ENCODE results near the gene ACSM5.
"Not testable (repeated sequence)": the region's sequence is repeated elsewhere in the genome, so short reads cannot be mapped to it uniquely, and the experiment has no call there.

The ACSM5 gene

DNA sequence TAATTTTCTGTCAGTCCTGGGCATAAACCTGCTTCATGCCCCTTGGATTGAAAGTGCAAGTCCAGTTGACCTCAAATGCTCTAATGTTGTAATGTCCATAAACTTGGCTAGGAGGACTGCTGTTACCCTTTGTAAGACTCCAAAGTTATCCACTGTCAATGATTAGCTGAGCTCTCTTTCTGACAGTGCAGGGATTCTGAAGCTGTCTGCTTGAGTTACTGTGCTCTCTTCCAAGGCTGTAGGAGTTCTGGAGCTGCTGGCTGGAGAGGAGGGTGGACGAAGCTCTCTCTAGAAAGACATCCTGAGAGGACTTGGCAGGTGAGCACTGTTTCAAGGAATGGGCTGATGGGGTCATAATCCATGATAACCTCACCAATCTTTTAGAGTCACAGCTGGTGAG lies 42.0 kb downstream of the ACSM5 start, which contains the start of gene ACSM2A:
TSS of gene ACSM2A (plus strand) at position 158 of the 400 bp plus-strand sequence. CDS start 8,594 bp downstream, outside the sequence.
- not testable (repeated sequence) for DNase-seq (ENCODE audit: low read depth)

- DNase-seq (ENCODE audit: low read depth), result not testable (repeated sequence)
Measured at GRCh38 chr16:20453633-20454032, 44.3 kb downstream of the ACSM5 start.

DNA sequence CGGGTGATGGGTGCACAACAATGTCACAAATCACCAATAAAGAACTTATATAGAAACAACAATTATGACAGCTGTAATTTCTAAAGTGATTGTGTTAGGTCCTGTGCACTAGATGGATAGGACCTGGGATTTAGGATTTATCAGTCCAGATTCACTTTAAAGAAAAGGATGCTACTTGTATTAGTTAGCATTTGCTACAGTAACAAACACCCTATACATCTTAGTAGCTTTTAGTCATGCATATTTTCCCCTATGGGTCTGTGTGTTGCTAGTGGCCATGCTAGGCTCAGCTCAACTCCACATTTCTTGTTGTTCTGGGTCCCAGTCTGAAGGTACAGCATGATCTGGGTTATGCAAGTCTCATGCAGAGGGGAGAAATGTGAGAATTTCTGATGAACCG lies 49.9 kb downstream of the ACSM5 start:
- not testable (repeated sequence) for DNase-seq (ENCODE audit: low read depth)

GRCh38 chr16:20460313-20460712 lies 51.0 kb downstream of the ACSM5 start:
- not testable (repeated sequence) for DNase-seq (ENCODE audit: low read depth)

GRCh38 chr16:20468954-20469353 lies 59.6 kb downstream of the ACSM5 start:
- not testable (repeated sequence) for DNase-seq (ENCODE audit: low read depth)

DNA sequence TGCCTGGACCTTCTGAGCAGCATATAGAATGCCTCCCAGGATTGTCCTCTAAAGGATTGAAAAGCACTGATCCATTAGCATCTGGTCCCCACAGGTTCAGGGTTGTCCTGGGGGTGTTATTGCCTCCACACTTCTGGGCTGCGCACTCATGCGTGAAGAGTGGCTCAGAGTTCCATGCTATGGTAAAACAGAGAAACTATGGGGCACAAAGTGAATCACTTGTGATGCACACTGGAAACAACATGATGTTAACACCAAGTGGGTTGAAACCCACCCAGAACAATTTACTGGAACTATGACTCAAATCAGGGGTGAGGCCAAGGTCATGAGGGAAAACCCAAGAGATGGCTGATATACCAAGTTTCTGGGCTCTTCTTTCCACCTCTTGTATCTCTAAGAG lies 60.6 kb downstream of the ACSM5 start:
- DNase-seq (ENCODE audit: low read depth), result not testable (repeated sequence)

DNA sequence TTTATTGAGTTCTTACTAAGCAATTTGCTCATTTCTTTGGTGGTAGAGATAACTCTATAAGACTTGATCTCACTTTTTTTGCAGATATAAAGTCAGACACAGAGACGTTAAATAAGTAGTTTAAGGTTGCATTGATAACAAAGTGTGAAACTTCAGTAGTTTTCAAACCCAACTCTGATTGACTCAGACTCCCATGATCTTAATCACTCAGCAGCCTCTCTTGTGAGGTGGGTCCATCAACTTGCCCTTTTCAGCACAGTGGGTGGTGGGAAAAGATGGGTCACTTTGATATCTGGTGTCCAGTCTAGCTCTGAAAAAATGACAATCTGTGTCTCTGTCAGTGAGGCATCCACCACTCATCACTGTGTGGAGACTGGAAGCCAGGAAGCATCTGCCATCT lies 61.4 kb downstream of the ACSM5 start:
- DNase-seq (ENCODE audit: low read depth), result not testable (repeated sequence)

DNA sequence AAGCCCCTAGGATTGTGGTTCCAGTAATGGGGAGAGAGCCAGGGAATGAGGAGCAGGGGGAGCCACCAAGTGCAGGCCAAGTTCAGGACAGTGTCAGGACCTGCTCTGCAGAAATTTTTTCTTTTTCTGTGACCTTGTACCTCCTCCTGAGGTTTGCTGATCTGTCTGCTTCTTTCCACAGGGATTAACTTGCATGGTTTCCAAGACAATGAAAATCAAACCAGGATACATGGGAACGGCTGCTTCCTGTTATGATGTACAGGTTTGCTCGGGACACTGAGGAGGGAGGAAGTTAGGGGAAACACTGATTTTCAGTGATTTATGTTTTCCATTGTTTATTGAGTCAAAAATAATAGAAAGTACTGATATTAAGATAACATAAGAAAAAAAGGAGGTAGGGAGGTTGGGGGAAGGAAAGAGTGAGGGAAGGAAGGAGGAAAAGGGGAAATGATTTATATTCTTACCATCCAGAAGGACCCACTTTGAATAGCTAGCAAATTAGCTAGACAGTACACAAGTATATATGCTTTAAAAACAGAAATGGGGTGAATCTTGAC lies 67.9 kb downstream of the ACSM5 start:
- not testable (repeated sequence) for DNase-seq (ENCODE audit: low read depth)

- DNase-seq (ENCODE audit: low read depth), result not testable (repeated sequence)
Measured at GRCh38 chr16:20483989-20484388, 74.7 kb downstream of the ACSM5 start.

- no peak for DNase-seq (ENCODE audit: low read depth)
Measured at GRCh38 chr16:20484726-20485125, 75.4 kb downstream of the ACSM5 start.

- DNase-seq (ENCODE audit: low read depth), result no peak
Measured at GRCh38 chr16:20485408-20485807, 76.1 kb downstream of the ACSM5 start.

Measured in HS-27A (cell line).